Mesendoderm (in vitro differentiated cells): ENCODE data around the gene CSTPP1.

Experiments
- DNase-seq: peaks from one replicate; pipeline ENCODE4 v3.0.0; 2013
- H2AK5ac ChIP-seq: 2 replicates; pipeline ENCODE4 v1.6.1; 2013; ENCODE audit warnings: low read length, inconsistent platforms
- H2BK120ac ChIP-seq: 2 replicates; pipeline ENCODE4 v1.6.1; 2013; ENCODE audit warnings: low read depth, mild to moderate bottlenecking, low read length, moderate library complexity, mixed read lengths
- H2BK15ac ChIP-seq: replicated peaks from 2 replicates; pipeline ENCODE4 v1.6.1; 2013; ENCODE audit warnings: low read depth, mild to moderate bottlenecking, moderate library complexity
- H2BK5ac ChIP-seq: 2 replicates; pipeline ENCODE4 v1.6.1; 2013; ENCODE audit warnings: low read length, inconsistent platforms
- H3K18ac ChIP-seq: 2 replicates; pipeline ENCODE4 v1.6.1; 2013; ENCODE audit warnings: mild to moderate bottlenecking, low read length, mixed read lengths
- H3K23ac ChIP-seq: one replicate; pipeline ENCODE4 v1.6.1; 2013; ENCODE audit warnings: low read length
- H3K27ac ChIP-seq: 2 replicates; pipeline ENCODE4 v1.5.1; 2013; ENCODE audit warnings: low read depth, mild to moderate bottlenecking, inconsistent platforms, low read length, moderate library complexity
- H3K27me3 ChIP-seq: 2 replicates; pipeline ENCODE4 v1.6.1; 2013; ENCODE audit warnings: low read length, control low read depth, mild to moderate bottlenecking, inconsistent platforms; ENCODE audit not compliant: insufficient read depth, poor library complexity
- H3K36me3 ChIP-seq: 2 replicates; pipeline ENCODE4 v1.6.1; 2013; ENCODE audit warnings: low read length, inconsistent platforms; ENCODE audit not compliant: control insufficient read depth, insufficient read depth
- H3K4ac ChIP-seq: one replicate; pipeline ENCODE4 v1.6.1; 2013; ENCODE audit warnings: low read depth, mild to moderate bottlenecking, low read length, moderate library complexity
- H3K4me1 ChIP-seq: 2 replicates; pipeline ENCODE4 v1.6.1; 2013; ENCODE audit warnings: low read depth, low read length, inconsistent platforms; ENCODE audit not compliant: control insufficient read depth
- H3K4me2 ChIP-seq: 2 replicates; pipeline ENCODE4 v1.6.1; 2013; ENCODE audit warnings: low read length
- H3K4me3 ChIP-seq: 2 replicates; pipeline ENCODE4 v1.5.1; 2013; ENCODE audit warnings: mild to moderate bottlenecking, low read length
- H3K56ac ChIP-seq: one replicate; pipeline ENCODE4 v1.6.1; 2013; ENCODE audit warnings: low read length
- H3K79me1 ChIP-seq: 2 replicates; pipeline ENCODE4 v1.6.1; 2013; ENCODE audit warnings: low read length, inconsistent platforms
- H3K79me2 ChIP-seq: 2 replicates; pipeline ENCODE4 v1.6.1; 2013; ENCODE audit warnings: mild to moderate bottlenecking, low read length; ENCODE audit not compliant: control insufficient read depth, insufficient read depth
- H3K9ac ChIP-seq: 2 replicates; pipeline ENCODE4 v1.6.1; 2013; ENCODE audit warnings: low read length, inconsistent platforms
- H4K5ac ChIP-seq: one replicate; pipeline ENCODE4 v1.6.1; 2013; ENCODE audit warnings: low read length
- H4K8ac ChIP-seq: one replicate; pipeline ENCODE4 v1.6.1; 2013; ENCODE audit warnings: low read depth, mild to moderate bottlenecking, control low read depth, low read length, moderate library complexity
- WGBS: extraction: QIAGEN DNeasy Blood & Tissue Kit; methylation state at CpG from one replicate; pipeline ENCODE4 v1.1.7; 2013; ENCODE audit warnings: low lambda C conversion rate, missing lambda C conversion rate; ENCODE audit not compliant: insufficient coverage; ENCODE audit errors: extremely low coverage; 5-methylcytosine and 5-hydroxymethylcytosine counted together

Gene CSTPP1

DNA sequence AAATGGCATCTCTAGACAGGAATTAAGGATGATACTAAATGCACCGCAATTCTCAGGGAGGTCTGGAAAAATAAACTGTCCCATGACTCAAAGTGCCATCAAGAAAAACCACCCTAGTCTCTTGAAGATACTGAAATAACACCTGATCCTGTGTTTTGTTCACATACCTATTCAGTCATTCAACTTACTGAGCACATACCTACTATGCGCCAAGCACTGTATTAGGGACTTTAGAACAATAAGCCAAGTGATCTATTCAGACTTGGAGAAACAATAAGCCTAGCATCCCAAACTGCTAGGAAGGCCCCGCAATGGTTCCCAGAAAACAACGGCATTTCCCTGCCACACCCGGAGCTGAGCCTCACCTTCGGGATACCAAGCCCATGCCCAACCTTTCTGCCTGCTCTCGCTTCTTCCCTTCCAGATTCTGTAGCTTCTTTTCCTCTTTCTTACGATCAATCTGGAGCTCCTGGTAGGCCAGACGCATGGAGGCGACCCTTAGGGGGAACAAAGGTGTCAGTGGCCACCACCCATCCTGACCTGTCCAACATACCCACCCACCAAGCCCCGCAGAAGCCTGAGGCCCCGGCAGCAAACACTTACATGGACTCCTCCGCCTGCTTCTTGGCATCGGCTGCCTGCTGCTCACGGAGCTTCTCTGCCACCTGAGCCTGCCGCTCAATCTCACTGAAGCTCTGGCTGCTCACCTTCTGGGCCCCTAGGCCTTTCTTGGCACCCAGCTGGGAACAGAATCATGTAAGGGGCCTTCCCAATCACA, 234.7 kb downstream of the CSTPP1 start:
- Histone ChIP-seq H3K4ac (no peak overlapping the region), H3K18ac (no peak overlapping the region), H2AK5ac (no peak overlapping the region), H2BK5ac (no peak overlapping the region), H3K4me3 (no peak overlapping the region), H3K36me3 (peaks cover 31% of the 10 kb centered on the region), H3K79me2 (peaks cover 35% of the 10 kb centered on the region), H3K9ac (no peak overlapping the region), H2BK120ac (no peak overlapping the region), H3K79me1 (peaks cover 32% of the 10 kb centered on the region), H4K5ac (no peak overlapping the region), H3K56ac (no peak overlapping the region), H3K4me2 (no peak overlapping the region), H4K8ac (no peak overlapping the region), H3K23ac (no peak overlapping the region), H3K4me1 (no peaks in the 10 kb centered on the region), H3K27ac (no peak overlapping the region), H2BK15ac (no peak overlapping the region), H3K27me3 (no peaks in the 10 kb centered on the region)
- no CpG with 5 or more reads among the region's 16 CpGs for WGBS
- no peak for DNase-seq

DNA sequence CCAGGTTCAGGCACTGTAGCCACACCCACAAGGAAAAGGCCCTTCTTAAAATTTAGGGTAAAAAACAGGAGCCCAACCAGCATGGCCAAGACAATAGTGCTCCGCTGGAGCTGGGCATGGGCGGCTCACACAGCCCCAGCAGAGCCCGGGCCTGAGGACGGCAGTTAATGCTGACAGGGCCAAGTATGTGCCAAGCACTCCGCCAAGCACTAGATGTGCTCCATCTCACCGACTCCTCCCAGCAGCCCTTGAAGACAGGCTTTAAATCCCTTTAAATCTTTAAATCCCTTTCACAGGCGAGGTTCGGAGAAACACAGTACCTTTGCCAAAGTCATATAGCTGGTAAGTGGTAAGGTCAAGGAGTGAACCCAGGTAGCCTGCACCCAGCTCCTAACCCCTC, 235.3 kb downstream of the CSTPP1 start:
- no peaks in the 10 kb centered on the region for H3K27me3 ChIP-seq
- no peak overlapping the region for H3K27ac ChIP-seq
- H4K8ac ChIP-seq: no peak overlapping the region
- H3K79me2 ChIP-seq: peaks cover 38% of the 10 kb centered on the region
- no peak overlapping the region for H3K4me3 ChIP-seq
- H2BK120ac ChIP-seq: no peak overlapping the region
- peaks cover 28% of the 10 kb centered on the region for H3K36me3 ChIP-seq
- H4K5ac ChIP-seq: no peak overlapping the region
- no peak overlapping the region for H2BK5ac ChIP-seq
- no peaks in the 10 kb centered on the region for H3K4me1 ChIP-seq
- H3K9ac ChIP-seq: no peak overlapping the region
- no peak overlapping the region for H2BK15ac ChIP-seq
- H3K4ac ChIP-seq: no peak overlapping the region
- DNase-seq: no peak
- no CpG with 5 or more reads among the region's 8 CpGs for WGBS
- no peak overlapping the region for H3K23ac ChIP-seq
- no peak overlapping the region for H2AK5ac ChIP-seq
- H3K56ac ChIP-seq: no peak overlapping the region
- H3K18ac ChIP-seq: no peak overlapping the region
- no peak overlapping the region for H3K4me2 ChIP-seq
- H3K79me1 ChIP-seq: peaks cover 35% of the 10 kb centered on the region

DNA sequence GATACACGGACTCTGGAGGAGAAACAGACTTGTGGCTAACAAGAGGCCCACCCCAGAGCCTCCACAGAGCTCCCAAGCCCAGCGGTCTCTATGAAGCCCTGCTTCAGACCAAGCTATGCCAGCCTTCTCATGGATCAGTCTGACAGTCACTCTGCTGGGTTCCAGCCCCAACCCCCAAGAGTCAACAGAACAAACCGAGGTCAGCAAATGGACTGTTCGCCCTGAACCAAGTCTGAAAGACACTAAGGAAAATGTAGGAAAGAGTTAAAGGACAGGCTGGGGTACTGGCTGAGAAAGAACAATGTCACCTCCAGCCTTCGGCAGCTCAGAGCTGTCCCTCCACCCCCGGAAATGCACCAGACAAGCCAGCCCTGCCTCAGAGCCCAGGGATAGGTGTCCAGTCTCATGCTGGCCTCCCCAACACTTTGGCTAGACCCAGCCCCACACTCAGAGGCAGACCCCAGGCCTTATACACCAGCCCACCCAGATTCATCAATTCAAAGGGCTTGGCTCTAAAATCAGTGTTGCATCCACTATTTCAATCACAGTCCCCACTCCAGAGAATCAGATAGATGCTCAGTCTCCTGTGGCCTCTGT, 236.3 kb downstream of the CSTPP1 start:
- H3K4me3 ChIP-seq: no peak overlapping the region
- no peak overlapping the region for H3K9ac ChIP-seq
- H3K4ac ChIP-seq: no peak overlapping the region
- H4K5ac ChIP-seq: no peak overlapping the region
- no peak for DNase-seq
- peaks cover 38% of the 10 kb centered on the region for H3K79me2 ChIP-seq
- H3K18ac ChIP-seq: no peak overlapping the region
- no CpG with 5 or more reads among the region's 6 CpGs for WGBS
- no peaks in the 10 kb centered on the region for H3K27me3 ChIP-seq
- no peak overlapping the region for H2BK5ac ChIP-seq
- no peak overlapping the region for H3K56ac ChIP-seq
- H3K4me1 ChIP-seq: no peaks in the 10 kb centered on the region
- H3K36me3 ChIP-seq: peaks cover 24% of the 10 kb centered on the region
- H3K79me1 ChIP-seq: peaks cover 33% of the 10 kb centered on the region
- H3K27ac ChIP-seq: no peak overlapping the region
- no peak overlapping the region for H3K23ac ChIP-seq
- H3K4me2 ChIP-seq: no peak overlapping the region
- H2AK5ac ChIP-seq: no peak overlapping the region
- H2BK15ac ChIP-seq: no peak overlapping the region
- H2BK120ac ChIP-seq: no peak overlapping the region
- no peak overlapping the region for H4K8ac ChIP-seq

DNA sequence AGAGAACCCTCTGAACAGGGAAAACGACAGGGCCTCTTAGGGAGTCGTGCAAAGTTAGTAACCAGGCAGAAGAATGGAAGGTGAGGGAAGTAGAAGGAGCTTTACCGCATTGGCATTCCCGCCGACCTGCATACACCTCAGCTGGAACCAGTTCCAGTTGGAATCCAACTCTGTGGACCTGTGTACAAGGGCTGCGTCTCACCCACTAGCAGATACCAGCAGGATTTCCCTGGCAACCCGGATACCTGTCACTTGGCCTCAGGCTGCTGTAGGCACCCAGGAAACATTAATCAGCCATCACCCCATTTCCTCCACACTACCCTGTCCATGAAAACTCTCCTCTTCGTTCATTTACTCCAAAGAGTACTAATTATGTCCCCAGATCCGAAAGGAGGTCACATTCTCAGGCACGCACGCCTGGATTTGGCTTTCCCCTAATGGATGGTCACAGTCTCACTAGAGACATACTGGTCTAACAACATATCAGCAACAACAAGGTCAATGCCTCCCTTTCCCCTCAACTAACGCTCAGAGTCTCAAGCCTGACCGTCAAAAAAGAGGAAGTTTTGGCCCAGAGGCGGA, 239.3 kb downstream of the CSTPP1 start:
- H4K8ac ChIP-seq: no peak overlapping the region
- peak overlapping the region; percentile 99 for H3K4me3 ChIP-seq
- peak overlapping the region; percentile 96 for H2AK5ac ChIP-seq
- no peak overlapping the region for H2BK5ac ChIP-seq
- H3K79me2 ChIP-seq: peaks cover 38% of the 10 kb centered on the region
- WGBS: no CpG with 5 or more reads among the region's 14 CpGs
- no peak overlapping the region for H3K23ac ChIP-seq
- H3K79me1 ChIP-seq: peaks cover 30% of the 10 kb centered on the region
- peak overlapping the region; percentile 74 for H3K4ac ChIP-seq
- no peak overlapping the region for H3K27ac ChIP-seq
- H3K18ac ChIP-seq: no peak overlapping the region
- H2BK120ac ChIP-seq: no peak overlapping the region
- peak overlapping the region; percentile 100 for H3K56ac ChIP-seq
- H3K36me3 ChIP-seq: peaks cover 24% of the 10 kb centered on the region
- H4K5ac ChIP-seq: peak overlapping the region; percentile 41
- peak overlapping the region; percentile 99 for H3K9ac ChIP-seq
- peak overlapping the region; percentile 100 for H3K4me2 ChIP-seq
- no peaks in the 10 kb centered on the region for H3K27me3 ChIP-seq
- no peaks in the 10 kb centered on the region for H3K4me1 ChIP-seq
- no peak for DNase-seq
- no peak overlapping the region for H2BK15ac ChIP-seq

DNA sequence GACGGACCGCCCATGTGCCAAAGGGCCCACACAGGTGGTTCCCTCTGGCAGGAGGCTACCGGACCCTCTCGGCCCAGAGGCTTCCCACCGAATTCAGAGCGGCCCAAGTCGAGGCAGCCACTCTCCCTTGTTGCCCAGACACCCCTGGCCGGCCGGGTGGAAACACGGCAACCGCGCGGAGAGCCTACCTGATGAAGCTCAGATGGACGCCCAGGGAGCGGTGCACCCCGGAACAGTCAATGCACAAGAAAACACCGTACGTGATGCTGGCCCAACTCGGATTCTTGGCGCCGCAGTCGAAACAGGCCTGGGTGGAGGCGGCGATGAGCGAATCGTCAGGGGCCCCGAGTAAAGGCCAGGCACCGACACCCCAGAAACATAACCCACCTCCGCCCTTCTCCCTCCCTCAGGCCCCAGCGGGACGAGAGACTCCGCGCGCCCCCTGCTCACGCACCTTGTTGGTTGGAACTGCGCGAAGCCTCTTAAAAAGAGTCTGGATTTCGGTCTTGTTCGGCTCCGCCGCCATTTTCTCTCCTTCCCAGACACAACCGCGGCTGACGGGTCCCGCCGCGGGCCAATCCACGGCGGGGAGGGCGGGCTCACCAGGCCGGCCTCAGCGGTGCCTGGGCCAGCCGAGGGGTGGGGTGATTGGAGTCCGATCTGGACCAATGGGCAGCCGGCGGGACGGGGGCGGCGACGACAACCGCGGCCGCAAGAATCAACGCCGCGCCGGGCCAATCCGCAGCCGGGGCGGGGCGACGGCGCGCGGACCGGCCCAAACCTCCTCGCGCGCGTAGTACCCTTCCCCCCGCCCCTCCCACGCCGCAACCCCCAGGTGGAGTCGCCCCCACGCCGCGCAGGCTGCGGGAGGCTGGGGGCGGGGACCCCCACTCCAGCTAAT, 240.0 kb downstream of the CSTPP1 start, which contains the start of gene ARFGAP2:
Gene ARFGAP2, minus strand, starts transcription at position 552 of the 901 bp plus-strand sequence. Its CDS starts 26 bp downstream, at position 526.
- H3K4ac ChIP-seq: peak within 1 kb of the TSS; percentile 74
- H3K79me2 ChIP-seq: peaks cover 38% of the 10 kb centered on the region
- H3K4me1 ChIP-seq: no peaks in the 10 kb centered on the region
- no peak within 1 kb of the TSS for H2BK120ac ChIP-seq
- peak within 1 kb of the TSS; percentile 97 for H3K23ac ChIP-seq
- H4K5ac ChIP-seq: peak within 1 kb of the TSS; percentile 41
- peak within 1 kb of the TSS; percentile 94 for H3K18ac ChIP-seq
- H2BK5ac ChIP-seq: peak within 1 kb of the TSS; percentile 82
- H3K79me1 ChIP-seq: peaks cover 29% of the 10 kb centered on the region
- H3K56ac ChIP-seq: peak within 1 kb of the TSS; percentile 100
- H3K27me3 ChIP-seq: no peaks in the 10 kb centered on the region
- peak; percentile 98 for DNase-seq
- H2BK15ac ChIP-seq: no peak within 1 kb of the TSS
- peak within 1 kb of the TSS; percentile 99 for H3K4me3 ChIP-seq
- peak within 1 kb of the TSS; percentile 100 for H3K4me2 ChIP-seq
- peak within 1 kb of the TSS; percentile 58 for H4K8ac ChIP-seq
- H2AK5ac ChIP-seq: peak within 1 kb of the TSS; percentile 96
- peak within 1 kb of the TSS; percentile 99 for H3K9ac ChIP-seq
- peaks cover 18% of the 10 kb centered on the region for H3K36me3 ChIP-seq
- WGBS: no CpG with 5 or more reads among the region's 89 CpGs
- peak within 1 kb of the TSS; percentile 90 for H3K27ac ChIP-seq
